HG03575 (cell line): ENCODE data around the gene SLC9A4.
"Not testable (repeated sequence)": the region's sequence is repeated elsewhere in the genome, so short reads cannot be mapped to it uniquely, and the experiment has no call there.

Source experiments
- ATAC-seq: cut with Tn5 transposase; IDR thresholded peaks from one replicate; pipeline ENCODE4 v1.9.1; 2021; ENCODE audit not compliant: unreplicated experiment, insufficient number of reproducible peaks, low FRiP score; ENCODE audit errors: extremely low read depth

SLC9A4 gene

GRCh38 chr2:102522162-102522561, 49.1 kb downstream of the SLC9A4 start:
- no peak for ATAC-seq

- no peak for ATAC-seq
These were observed 49.9 kb downstream of the SLC9A4 start for GRCh38 chr2:102522890-102523289.

- no peak for ATAC-seq
These were observed 50.6 kb downstream of the SLC9A4 start for GRCh38 chr2:102523651-102524050.

GRCh38 chr2:102527086-102527485, 54.1 kb downstream of the SLC9A4 start:
- ATAC-seq = no peak

- ATAC-seq = no peak
These were observed 65.5 kb downstream of the SLC9A4 start for GRCh38 chr2:102538491-102538890.

- no peak for ATAC-seq
These were observed 67.9 kb downstream of the SLC9A4 start for GRCh38 chr2:102540882-102541281.

- ATAC-seq = no peak
These were observed 71.2 kb downstream of the SLC9A4 start for GRCh38 chr2:102544182-102544581.

GRCh38 chr2:102547462-102547861, 74.4 kb downstream of the SLC9A4 start:
- no peak for ATAC-seq

- ATAC-seq = no peak
These were observed 76.0 kb downstream of the SLC9A4 start for GRCh38 chr2:102549027-102549426.

GRCh38 chr2:102550151-102550550, 77.1 kb downstream of the SLC9A4 start:
- ATAC-seq = no peak

GRCh38 chr2:102551329-102552096, 78.5 kb downstream of the SLC9A4 start:
- no peak for ATAC-seq

GRCh38 chr2:102553601-102554000, 80.6 kb downstream of the SLC9A4 start:
- no peak for ATAC-seq

- ATAC-seq = no peak
These were observed 85.4 kb downstream of the SLC9A4 start for GRCh38 chr2:102558463-102558862.

- not testable (repeated sequence) for ATAC-seq
These were observed 89.5 kb downstream of the SLC9A4 start for GRCh38 chr2:102562542-102562941.

GRCh38 chr2:102575888-102576287, 102.9 kb downstream of the SLC9A4 start:
- no peak for ATAC-seq

- no peak for ATAC-seq
These were observed 105.3 kb downstream of the SLC9A4 start for GRCh38 chr2:102578376-102578775.

- ATAC-seq = no peak
These were observed 108.9 kb downstream of the SLC9A4 start for GRCh38 chr2:102581911-102582310.

- no peak for ATAC-seq
These were observed 109.8 kb downstream of the SLC9A4 start for GRCh38 chr2:102582845-102583244.
